HG02981 (cell line): ENCODE measurements around the gene PLPP3.
A peak's percentile ranks its signal among the peaks of the same experiment; 100 is the strongest.

Source experiments
- ATAC-seq: cut with Tn5 transposase; IDR thresholded peaks from one replicate; pipeline ENCODE4 v1.9.1; 2021; ENCODE audit warnings: mild to moderate bottlenecking, moderate library complexity; ENCODE audit not compliant: unreplicated experiment

Gene PLPP3

GRCh38 chr1:56576880-56577405, 2.4 kb downstream of the PLPP3 start:
- ATAC-seq, result no peak

DNA sequence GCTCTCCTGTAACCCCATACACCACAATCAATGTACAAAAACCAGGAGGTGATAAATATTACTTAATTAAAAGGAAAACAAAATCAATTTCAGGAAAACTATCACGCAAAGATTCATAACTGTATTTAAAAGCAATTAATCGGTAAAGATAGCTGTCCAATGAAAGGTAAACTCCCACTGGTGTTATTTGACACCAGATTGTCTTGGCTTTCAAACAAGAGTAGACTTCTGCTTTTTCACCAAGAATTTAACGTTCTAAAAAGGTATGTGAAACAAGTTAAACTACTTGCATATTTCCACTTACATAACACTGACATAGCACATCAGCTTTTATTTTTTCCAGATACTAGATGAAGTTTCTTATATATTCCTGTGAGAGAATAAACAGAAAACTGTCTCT, 3.5 kb downstream of the PLPP3 start:
- no peak for ATAC-seq

- ATAC-seq, result no peak
These were observed 4.6 kb downstream of the PLPP3 start for GRCh38 chr1:56574794-56575193.

GRCh38 chr1:56573311-56573710, 6.1 kb downstream of the PLPP3 start:
- no peak for ATAC-seq

DNA sequence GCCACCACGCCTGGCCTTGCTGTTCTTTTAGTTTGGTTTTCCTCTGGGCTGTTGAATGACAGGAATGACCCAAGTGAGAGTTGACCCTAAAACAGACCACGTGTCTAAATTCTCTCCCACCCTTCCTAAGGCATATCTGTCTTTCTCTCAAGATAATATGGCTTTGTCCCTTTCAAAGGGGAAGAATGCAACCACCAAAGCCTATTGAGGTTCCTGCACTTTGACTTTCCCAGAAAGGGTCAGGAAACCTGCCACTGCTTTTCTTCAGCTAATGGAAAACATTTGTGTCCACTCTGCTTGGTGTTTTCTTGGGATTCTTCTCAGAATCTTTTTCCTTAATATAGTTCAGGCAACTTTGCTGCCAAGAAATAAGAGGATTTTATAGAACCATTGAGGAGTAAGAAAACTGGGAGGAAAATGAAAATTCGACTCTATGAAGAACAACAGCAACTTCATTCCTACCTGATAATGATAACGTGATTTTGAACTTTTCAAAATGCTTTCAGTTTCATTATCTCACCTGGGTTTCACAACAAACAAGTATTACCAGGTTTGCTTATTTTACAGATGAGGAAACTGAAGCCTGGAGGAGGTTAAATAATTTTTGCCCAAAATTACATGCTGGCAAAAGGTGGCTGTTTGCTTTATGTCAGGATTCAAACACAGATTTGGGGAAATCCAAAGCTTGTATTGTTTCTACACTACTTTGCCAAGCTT, 6.9 kb downstream of the PLPP3 start:
- no peak for ATAC-seq

- no peak for ATAC-seq
These were observed 7.9 kb downstream of the PLPP3 start for GRCh38 chr1:56571448-56571847.

GRCh38 chr1:56570924-56571372, 8.4 kb downstream of the PLPP3 start:
- no peak for ATAC-seq

- ATAC-seq, result no peak
These were observed 9.7 kb downstream of the PLPP3 start for GRCh38 chr1:56569661-56570060.

GRCh38 chr1:56566994-56567393, 12.4 kb downstream of the PLPP3 start:
- no peak for ATAC-seq

DNA sequence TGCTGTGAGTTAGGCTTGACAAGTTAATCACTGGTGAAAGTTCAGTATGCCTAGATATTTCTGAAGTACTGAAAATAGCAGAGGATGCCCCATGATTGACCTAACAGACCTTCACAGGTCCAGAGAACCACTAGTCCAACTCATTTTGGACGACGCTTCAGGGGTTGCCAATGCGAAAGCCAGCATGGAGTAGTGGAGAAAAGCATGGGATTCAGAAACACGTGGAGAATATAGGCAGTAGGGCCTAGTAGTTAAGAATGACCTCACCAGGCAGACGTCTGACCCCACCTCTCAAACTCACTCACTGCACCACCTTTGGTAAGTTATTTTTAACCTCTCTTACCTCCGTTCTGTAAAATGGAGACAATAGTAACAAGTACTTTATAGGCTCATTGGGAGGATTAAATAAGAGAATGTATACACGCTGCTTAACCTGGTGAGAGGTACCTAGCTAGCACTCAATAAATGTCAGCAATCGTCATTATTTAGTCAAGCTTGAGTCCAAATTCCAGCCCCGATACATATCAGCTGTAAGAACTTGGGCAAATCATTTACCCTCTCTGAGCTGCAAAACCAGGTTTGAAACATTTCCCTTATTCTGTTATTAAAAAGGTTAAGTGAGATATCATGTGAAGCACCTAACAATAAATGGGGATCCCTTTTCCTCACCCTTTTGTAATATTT, 13.2 kb downstream of the PLPP3 start:
- no peak for ATAC-seq

DNA sequence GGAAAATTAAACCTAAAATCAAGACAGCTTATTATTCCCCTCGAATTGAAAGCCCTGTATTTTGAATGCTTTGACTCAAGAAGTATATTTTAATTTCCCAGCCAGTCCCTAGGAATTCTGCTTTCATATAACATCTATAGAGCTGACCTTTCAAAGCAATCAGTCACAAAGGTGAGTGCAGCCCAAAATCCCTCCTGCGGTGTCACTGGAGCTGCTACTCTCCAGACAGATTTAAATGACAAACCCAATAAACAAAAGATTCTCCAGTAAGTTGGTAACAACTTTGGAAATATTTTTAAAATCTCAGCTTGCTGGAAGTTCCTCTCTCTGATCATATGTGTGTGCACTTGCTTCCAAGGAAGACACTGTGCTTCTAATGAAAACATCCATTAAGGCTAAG, 14.7 kb downstream of the PLPP3 start:
- no peak for ATAC-seq

GRCh38 chr1:56563568-56563967, 15.8 kb downstream of the PLPP3 start:
- no peak for ATAC-seq

DNA sequence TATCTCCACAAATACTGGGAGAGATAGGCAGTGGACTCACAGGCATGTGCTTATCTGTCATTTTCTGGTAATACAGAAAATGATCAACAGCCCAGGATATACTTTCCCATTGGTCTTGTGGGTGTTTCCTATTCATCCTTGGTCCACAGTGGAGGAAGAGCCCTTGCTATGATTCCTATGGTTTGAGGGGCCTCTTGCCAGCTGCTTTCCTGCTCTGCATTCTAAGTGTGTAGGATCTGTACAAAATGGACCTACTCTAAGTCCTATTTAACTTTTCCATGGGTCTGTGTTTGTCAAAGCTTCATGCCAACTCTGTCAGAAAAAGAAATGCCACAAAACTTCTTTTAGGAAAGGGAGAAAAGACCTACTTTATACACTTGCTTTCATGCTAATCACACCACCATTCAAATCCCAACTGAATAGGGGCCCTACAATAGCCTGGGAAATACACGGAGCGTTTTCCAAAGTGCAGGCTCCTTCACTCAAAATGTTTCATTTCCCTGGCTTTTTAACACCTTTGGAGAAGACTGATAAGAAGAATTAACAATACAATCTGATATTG, 16.4 kb downstream of the PLPP3 start:
- no peak for ATAC-seq

- ATAC-seq, result peak; percentile 60
These were observed 17.9 kb downstream of the PLPP3 start for GRCh38 chr1:56561227-56562019.

DNA sequence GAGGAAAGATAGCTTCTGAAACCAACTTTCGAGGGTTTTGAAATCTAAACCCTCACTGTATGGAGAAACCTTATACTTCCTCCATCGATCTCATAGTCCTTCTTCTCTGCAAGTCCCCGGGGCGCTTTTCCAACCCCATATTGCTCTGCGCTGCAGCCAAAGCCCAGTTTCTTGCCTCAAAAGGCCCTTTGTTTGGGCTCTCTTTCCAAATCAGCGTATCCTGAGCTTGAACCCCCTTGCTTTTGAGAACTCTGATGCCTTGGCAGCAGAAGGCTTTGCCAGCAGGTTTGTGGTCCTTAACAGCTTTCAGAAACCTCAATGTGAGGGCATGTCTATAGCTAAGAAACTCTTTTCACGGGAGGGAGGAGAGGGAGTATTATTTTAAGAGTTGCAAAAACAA, 21.6 kb downstream of the PLPP3 start:
- no peak for ATAC-seq

- ATAC-seq, result no peak
These were observed 23.9 kb downstream of the PLPP3 start for GRCh38 chr1:56555448-56555847.

- no peak for ATAC-seq
These were observed 26.3 kb downstream of the PLPP3 start for GRCh38 chr1:56553046-56553445.

DNA sequence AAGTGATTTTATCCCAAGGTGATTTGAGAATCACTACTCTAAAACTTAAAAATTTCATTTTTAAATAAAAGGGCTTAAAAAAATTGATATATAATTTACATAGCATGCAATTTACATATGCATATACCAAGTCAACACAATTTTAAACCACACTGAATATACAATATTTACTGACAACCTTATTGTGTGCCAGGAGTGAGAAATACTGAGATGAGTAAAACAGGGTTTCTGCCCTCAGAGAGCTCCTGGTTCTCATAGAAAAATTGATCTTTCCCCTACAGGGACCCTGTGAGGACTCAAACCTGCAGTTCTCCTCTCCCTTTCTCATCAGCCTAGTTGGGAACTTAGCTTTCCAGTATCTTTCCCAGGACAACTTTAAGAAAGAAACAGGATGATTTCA, 27.0 kb downstream of the PLPP3 start:
- ATAC-seq, result no peak

- no peak for ATAC-seq
These were observed 27.7 kb downstream of the PLPP3 start for GRCh38 chr1:56551691-56552090.

DNA sequence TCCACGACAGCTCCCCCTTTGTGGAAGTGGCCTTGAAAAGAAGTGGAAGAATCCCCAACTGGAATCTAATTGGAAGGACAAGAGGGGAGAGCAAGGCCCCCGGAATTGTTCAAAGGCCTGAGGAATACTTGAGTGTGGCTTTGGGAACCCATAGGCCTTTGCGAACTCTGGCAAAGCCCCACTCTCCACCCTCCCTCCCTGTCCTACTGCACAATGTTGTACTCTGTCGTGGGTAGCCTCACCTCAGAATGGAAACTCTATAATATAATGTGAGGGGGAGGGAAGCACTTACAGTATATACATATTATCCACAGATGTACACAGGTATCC, 28.5 kb downstream of the PLPP3 start:
- no peak for ATAC-seq

DNA sequence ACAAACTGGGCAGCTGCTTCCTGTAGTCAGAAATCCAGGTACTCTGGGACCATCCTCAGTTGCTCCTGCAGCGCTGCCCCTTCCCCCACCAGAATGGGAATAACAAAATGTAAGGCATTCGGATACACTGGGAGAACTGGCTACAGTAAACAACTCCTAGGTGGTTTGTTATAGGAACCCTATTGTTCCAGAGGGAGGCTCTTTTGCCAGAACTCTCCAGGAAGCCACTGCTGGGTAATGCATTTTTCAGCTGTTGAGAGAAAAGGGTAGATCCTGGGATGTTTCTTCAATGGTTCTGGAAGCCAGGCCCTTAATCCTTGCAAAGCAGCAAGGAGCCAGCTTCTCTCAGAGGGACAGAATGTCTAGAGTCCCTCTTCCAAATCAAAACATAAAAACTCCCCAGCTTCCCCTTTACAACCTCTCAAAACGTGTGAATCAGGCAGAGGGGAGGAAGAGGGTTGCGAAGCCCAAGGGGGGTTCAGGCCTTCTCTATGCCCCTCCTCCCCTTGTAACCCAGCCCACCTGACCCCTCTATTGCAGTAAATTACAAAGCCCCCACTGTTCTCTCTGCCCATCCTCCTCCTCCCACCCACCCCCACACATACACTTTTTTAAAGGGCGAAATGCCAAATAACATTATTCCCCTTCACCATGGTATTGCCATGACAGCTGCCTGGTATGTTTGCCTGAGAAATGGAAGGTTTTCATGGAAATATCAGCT, 29.1 kb downstream of the PLPP3 start:
- no peak for ATAC-seq
